Measurements from ENCODE around the gene TMEM121. TPM values are rescaled to one million over a fixed set of nuclear protein-coding genes. Genes with fewer than 3 reads are reported as not detected.

The TMEM121 gene
- under 1 TPM in 2 of 4 donors, not detected in 2; 0.48 to 0.96 TPM for total RNA-seq

- DNase-seq, result peak; percentile 22
- Histone ChIP-seq H3K36me3 (no peaks in the 10 kb centered on the region), H3K27me3 (peaks cover 70% of the 10 kb centered on the region), H3K4me1 (peaks cover 13 to 39% (median 34%) of the 10 kb centered on the region in 4 donors), H3K27ac (peak within 1 kb of the TSS in 2 of 4 donors; percentile 10 to 33), H3K9me3 (no peaks in the 10 kb centered on the region), H3K4me3 (peak within 1 kb of the TSS; percentile 38 to 69 (median 64))
- intact Hi-C loops (cut with DNase I; ENCODE audit: low total_unique reads), result loop anchor here (5.0 to 10.0 kb wide), 3 partner anchors 44 to 151 kb away; no protein-coding TSS in a partner anchor
- WGBS, 2 donors (ENCODE audit: low coverage in 1 of 2), result 5% methylated on average over 26 of the region's 88 CpGs; no CpG with 5 or more reads in 1 of the 2 donors
- TF ChIP-seq POLR2AphosphoS5 (IDR thresholded peaks at IDR 0.05), result no peak
- TF ChIP-seq EP300 (IDR thresholded peaks at IDR 0.05; ENCODE audit: low read depth), result no peak
- no peak for TF ChIP-seq POLR2A (IDR thresholded peaks at IDR 0.05)
- in situ Hi-C loops (cut with MboI; ENCODE audit: low pct_ligation_motif_present in 1 of 4, low pct_unique_long_range_greater_than_20kb in 1 of 4, low sequenced_read_pairs in 3 of 4), result no loop called here
These were observed at the start of gene TMEM121 for GRCh38 chr14:105525861-105526775. Gene TMEM121 (plus strand): TSS chr14:105526583. CDS start chr14:105528835, 2,252 bp downstream.

- WGBS, 2 donors (ENCODE audit: low coverage in 1 of 2), result 56% methylated on average over 11 of the region's 16 CpGs; no CpG with 5 or more reads in 1 of the 2 donors
- Histone ChIP-seq H3K27ac (peak overlapping the region; percentile 71 to 90 (median 80)), H3K27me3 (peaks cover 68% of the 10 kb centered on the region), H3K36me3 (no peaks in the 10 kb centered on the region), H3K9me3 (no peaks in the 10 kb centered on the region), H3K4me1 (peaks cover 41 to 80% (median 58%) of the 10 kb centered on the region in 4 donors), H3K4me3 (peak overlapping the region in 2 of 4 donors; percentile 58 to 63)
- DNase-seq, result no peak
- intact Hi-C loops (cut with DNase I; ENCODE audit: low total_unique reads), result no loop called here
- no peak for TF ChIP-seq EP300 (IDR thresholded peaks at IDR 0.05; ENCODE audit: low read depth)
- TF ChIP-seq POLR2A (IDR thresholded peaks at IDR 0.05), result no peak
- TF ChIP-seq, protein P1, sequence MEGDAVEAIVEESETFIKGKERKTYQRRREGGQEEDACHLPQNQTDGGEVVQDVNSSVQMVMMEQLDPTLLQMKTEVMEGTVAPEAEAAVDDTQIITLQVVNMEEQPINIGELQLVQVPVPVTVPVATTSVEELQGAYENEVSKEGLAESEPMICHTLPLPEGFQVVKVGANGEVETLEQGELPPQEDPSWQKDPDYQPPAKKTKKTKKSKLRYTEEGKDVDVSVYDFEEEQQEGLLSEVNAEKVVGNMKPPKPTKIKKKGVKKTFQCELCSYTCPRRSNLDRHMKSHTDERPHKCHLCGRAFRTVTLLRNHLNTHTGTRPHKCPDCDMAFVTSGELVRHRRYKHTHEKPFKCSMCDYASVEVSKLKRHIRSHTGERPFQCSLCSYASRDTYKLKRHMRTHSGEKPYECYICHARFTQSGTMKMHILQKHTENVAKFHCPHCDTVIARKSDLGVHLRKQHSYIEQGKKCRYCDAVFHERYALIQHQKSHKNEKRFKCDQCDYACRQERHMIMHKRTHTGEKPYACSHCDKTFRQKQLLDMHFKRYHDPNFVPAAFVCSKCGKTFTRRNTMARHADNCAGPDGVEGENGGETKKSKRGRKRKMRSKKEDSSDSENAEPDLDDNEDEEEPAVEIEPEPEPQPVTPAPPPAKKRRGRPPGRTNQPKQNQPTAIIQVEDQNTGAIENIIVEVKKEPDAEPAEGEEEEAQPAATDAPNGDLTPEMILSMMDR (IDR thresholded peaks at IDR 0.05), result no peak
- no peak for TF ChIP-seq POLR2AphosphoS5 (IDR thresholded peaks at IDR 0.05)
- in situ Hi-C loops (cut with MboI; ENCODE audit: low pct_ligation_motif_present in 1 of 4, low pct_unique_long_range_greater_than_20kb in 1 of 4, low sequenced_read_pairs in 3 of 4), result no loop called here
These were observed 49.3 kb upstream of the TMEM121 start for GRCh38 chr14:105476831-105477659.

- peaks cover 49 to 82% (median 63%) of the 10 kb centered on the region in 4 donors for H3K4me1 ChIP-seq
- in situ Hi-C loops (cut with MboI; ENCODE audit: low pct_ligation_motif_present in 1 of 4, low pct_unique_long_range_greater_than_20kb in 1 of 4, low sequenced_read_pairs in 3 of 4), result no loop called here
- no peak overlapping the region for H3K4me3 ChIP-seq
- WGBS, 2 donors (ENCODE audit: low coverage in 1 of 2), result 35% methylated on average over 38 of the region's 56 CpGs; no CpG with 5 or more reads in 1 of the 2 donors
- H3K27ac ChIP-seq, result peak overlapping the region in 2 of 4 donors; percentile 6 to 90
- TF ChIP-seq POLR2A (IDR thresholded peaks at IDR 0.05), result no peak
- no peak for TF ChIP-seq POLR2AphosphoS5 (IDR thresholded peaks at IDR 0.05)
- no peak for TF ChIP-seq EP300 (IDR thresholded peaks at IDR 0.05; ENCODE audit: low read depth)
- TF ChIP-seq, protein P1 (IDR thresholded peaks at IDR 0.05), result no peak
- peaks cover 68% of the 10 kb centered on the region for H3K27me3 ChIP-seq
- DNase-seq, result no peak
- intact Hi-C loops (cut with DNase I; ENCODE audit: low total_unique reads), result no loop called here
- H3K36me3 ChIP-seq, result no peaks in the 10 kb centered on the region
- no peaks in the 10 kb centered on the region for H3K9me3 ChIP-seq
These were observed 48.6 kb upstream of the TMEM121 start for GRCh38 chr14:105477660-105478397.
